SK-N-SH treated with all-trans-retinoic acid at 6 μM for 48 hours (cell line): Measurements from ENCODE around the gene KDM4B.

Source experiments
- ARNTL ChIP-seq: fragments of 450-650 bp; formaldehyde crosslinking; IDR thresholded peaks from 2 replicates; pipeline ENCODE4 v1.5.0; 2020; ENCODE audit warnings: low read depth, mild to moderate bottlenecking, moderate library complexity, borderline replicate concordance
- BACH2 ChIP-seq: fragments of 250-450 bp; sonication (Bioruptor Pico); IDR thresholded peaks from 2 replicates; pipeline ENCODE4 v1.9.0; 2021; ENCODE audit warnings: mild to moderate bottlenecking, borderline replicate concordance
- ESRRG ChIP-seq: fragments of 250-450 bp; sonication (Bioruptor Pico); IDR thresholded peaks from 2 replicates; pipeline ENCODE4 v1.6.1; 2021; ENCODE audit warnings: mild to moderate bottlenecking
- GLIS3 ChIP-seq: fragments of 250-450 bp; sonication (Bioruptor Pico); IDR thresholded peaks from 2 replicates; pipeline ENCODE4 v1.5.0; 2020; ENCODE audit warnings: mild to moderate bottlenecking, moderate library complexity
- OSR1 ChIP-seq: fragments of 250-450 bp; sonication (Bioruptor Pico); IDR thresholded peaks from 2 replicates; pipeline ENCODE4 v1.8.0; 2022; ENCODE audit warnings: moderate library complexity, mild to moderate bottlenecking, inconsistent platforms
- PPARA ChIP-seq: fragments of 250-450 bp; sonication (Bioruptor Pico); IDR thresholded peaks from 2 replicates; pipeline ENCODE4 v1.5.0; 2020; ENCODE audit warnings: mild to moderate bottlenecking, borderline replicate concordance
- RARB ChIP-seq: fragments of 250-450 bp; sonication (Bioruptor Pico); IDR thresholded peaks from 2 replicates; pipeline ENCODE4 v1.8.0; 2021; ENCODE audit warnings: mild to moderate bottlenecking, moderate library complexity
- SNAI2 ChIP-seq: fragments of 250-450 bp; sonication (Bioruptor Pico); IDR thresholded peaks from 2 replicates; pipeline ENCODE4 v1.5.0; 2020; ENCODE audit warnings: mild to moderate bottlenecking, moderate library complexity
- TOX ChIP-seq: fragments of 250-450 bp; sonication (Bioruptor Pico); IDR thresholded peaks from 2 replicates; pipeline ENCODE4 v1.8.0; 2021; ENCODE audit warnings: mild to moderate bottlenecking, moderate library complexity, borderline replicate concordance
- ZC3H10 ChIP-seq: fragments of 250-450 bp; sonication (Bioruptor Pico); IDR thresholded peaks from 2 replicates; pipeline ENCODE4 v1.5.1; 2021; ENCODE audit warnings: mild to moderate bottlenecking, moderate library complexity
- ZFP30 ChIP-seq: fragments of 450-650 bp; formaldehyde crosslinking; IDR thresholded peaks from 2 replicates; pipeline ENCODE4 v1.5.0; 2022; ENCODE audit warnings: mild to moderate bottlenecking, moderate library complexity
- TF ChIP-seq, protein P1 (sequence below): fragments of 250-450 bp; sonication (Bioruptor Pico); IDR thresholded peaks from 2 replicates; pipeline ENCODE4 v1.8.0; 2020; ENCODE audit warnings: mild to moderate bottlenecking, moderate library complexity, borderline replicate concordance
- TF ChIP-seq, protein P2 (sequence below): fragments of 250-450 bp; sonication (Bioruptor Pico); IDR thresholded peaks from 2 replicates; pipeline ENCODE4 v1.8.0; 2021; ENCODE audit warnings: low read depth, mild to moderate bottlenecking, moderate library complexity, borderline replicate concordance
- TF ChIP-seq, protein P3 (sequence below): fragments of 250-450 bp; sonication (Bioruptor Pico); IDR thresholded peaks from 2 replicates; pipeline ENCODE4 v1.5.1; 2021; ENCODE audit warnings: mild to moderate bottlenecking, moderate library complexity

DNA sequence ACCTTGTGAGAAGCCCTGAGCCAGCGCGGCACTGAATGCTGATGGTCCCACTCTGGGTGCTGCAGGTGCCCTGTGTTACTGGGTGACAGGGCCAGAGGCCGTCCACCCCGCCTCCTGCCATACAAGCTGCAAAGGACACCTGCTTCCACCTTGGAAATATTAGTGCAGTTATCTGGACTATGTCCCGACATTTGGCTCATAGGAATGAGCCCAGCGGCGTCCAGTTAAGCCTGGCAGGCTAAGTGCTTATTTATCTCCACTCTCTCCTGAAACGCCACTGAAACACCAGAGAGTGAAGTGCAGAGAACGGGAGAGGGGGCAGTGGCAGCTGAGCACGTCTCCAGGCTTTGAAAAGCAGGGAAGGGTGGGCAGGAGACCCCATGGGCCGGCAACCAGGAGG lies 145.8 kb downstream of the KDM4B start:
- TF ChIP-seq GLIS3 (no peak), SNAI2 (CRISPR knock-in tag) (no peak), ESRRG (CRISPR knock-in tag) (no peak), BACH2 (CRISPR knock-in tag) (no peak), RARB (CRISPR knock-in tag) (no peak), ARNTL (CRISPR knock-in tag) (no peak), ZFP30 (CRISPR knock-in tag) (no peak), PPARA (CRISPR knock-in tag) (no peak), TOX (CRISPR knock-in tag) (no peak), OSR1 (CRISPR knock-in tag) (no peak), ZC3H10 (CRISPR knock-in tag) (no peak)
- TF ChIP-seq, protein P1, sequence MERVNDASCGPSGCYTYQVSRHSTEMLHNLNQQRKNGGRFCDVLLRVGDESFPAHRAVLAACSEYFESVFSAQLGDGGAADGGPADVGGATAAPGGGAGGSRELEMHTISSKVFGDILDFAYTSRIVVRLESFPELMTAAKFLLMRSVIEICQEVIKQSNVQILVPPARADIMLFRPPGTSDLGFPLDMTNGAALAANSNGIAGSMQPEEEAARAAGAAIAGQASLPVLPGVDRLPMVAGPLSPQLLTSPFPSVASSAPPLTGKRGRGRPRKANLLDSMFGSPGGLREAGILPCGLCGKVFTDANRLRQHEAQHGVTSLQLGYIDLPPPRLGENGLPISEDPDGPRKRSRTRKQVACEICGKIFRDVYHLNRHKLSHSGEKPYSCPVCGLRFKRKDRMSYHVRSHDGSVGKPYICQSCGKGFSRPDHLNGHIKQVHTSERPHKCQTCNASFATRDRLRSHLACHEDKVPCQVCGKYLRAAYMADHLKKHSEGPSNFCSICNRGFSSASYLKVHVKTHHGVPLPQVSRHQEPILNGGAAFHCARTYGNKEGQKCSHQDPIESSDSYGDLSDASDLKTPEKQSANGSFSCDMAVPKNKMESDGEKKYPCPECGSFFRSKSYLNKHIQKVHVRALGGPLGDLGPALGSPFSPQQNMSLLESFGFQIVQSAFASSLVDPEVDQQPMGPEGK: no peak
- TF ChIP-seq, protein P2, sequence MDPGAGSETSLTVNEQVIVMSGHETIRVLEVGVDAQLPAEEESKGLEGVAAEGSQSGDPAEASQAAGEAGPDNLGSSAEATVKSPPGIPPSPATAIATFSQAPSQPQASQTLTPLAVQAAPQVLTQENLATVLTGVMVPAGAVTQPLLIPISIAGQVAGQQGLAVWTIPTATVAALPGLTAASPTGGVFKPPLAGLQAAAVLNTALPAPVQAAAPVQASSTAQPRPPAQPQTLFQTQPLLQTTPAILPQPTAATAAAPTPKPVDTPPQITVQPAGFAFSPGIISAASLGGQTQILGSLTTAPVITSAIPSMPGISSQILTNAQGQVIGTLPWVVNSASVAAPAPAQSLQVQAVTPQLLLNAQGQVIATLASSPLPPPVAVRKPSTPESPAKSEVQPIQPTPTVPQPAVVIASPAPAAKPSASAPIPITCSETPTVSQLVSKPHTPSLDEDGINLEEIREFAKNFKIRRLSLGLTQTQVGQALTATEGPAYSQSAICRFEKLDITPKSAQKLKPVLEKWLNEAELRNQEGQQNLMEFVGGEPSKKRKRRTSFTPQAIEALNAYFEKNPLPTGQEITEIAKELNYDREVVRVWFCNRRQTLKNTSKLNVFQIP (CRISPR knock-in tag): no peak
- TF ChIP-seq, protein P3, sequence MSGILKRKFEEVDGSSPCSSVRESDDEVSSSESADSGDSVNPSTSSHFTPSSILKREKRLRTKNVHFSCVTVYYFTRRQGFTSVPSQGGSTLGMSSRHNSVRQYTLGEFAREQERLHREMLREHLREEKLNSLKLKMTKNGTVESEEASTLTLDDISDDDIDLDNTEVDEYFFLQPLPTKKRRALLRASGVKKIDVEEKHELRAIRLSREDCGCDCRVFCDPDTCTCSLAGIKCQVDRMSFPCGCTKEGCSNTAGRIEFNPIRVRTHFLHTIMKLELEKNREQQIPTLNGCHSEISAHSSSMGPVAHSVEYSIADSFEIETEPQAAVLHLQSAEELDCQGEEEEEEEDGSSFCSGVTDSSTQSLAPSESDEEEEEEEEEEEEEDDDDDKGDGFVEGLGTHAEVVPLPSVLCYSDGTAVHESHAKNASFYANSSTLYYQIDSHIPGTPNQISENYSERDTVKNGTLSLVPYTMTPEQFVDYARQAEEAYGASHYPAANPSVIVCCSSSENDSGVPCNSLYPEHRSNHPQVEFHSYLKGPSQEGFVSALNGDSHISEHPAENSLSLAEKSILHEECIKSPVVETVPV (CRISPR knock-in tag): no peak
